Stimulated activated CD4-positive, alpha-beta T cell treated with anti-CD3 and anti-CD28 coated beads, Interleukin-15, amount 100 ng/mL, for 48 hours (primary cell): ENCODE results near the gene CDK5.
"Not testable (repeated sequence)": the region's sequence is repeated elsewhere in the genome, so short reads cannot be mapped to it uniquely, and the experiment has no call there.

Source experiments
- DNase-seq, 2 donors: peaks; one replicate each; pipeline ENCODE4 v3.0.0-alpha.2; 2020; ENCODE audit warnings: low read depth in 2 of 2

Gene CDK5

GRCh38 chr7:151035026-151035717 lies 22.5 kb downstream of the CDK5 start:
- no peak for DNase-seq

GRCh38 chr7:151034312-151035025 lies 23.2 kb downstream of the CDK5 start:
- DNase-seq: no peak

- DNase-seq: no peak
These were observed 23.8 kb downstream of the CDK5 start for GRCh38 chr7:151033864-151034249.

GRCh38 chr7:151032936-151033863 lies 24.5 kb downstream of the CDK5 start:
- no peak for DNase-seq

- DNase-seq: no peak
These were observed 26.7 kb downstream of the CDK5 start for GRCh38 chr7:151031011-151031410.

GRCh38 chr7:151028948-151029501 lies 28.7 kb downstream of the CDK5 start:
- no peak for DNase-seq

- peak; percentile 96 to 97 for DNase-seq
These were observed 29.4 kb downstream of the CDK5 start, which contains the start of gene ABCB8 for GRCh38 chr7:151028131-151028947. Gene ABCB8, plus strand, starts transcription at chr7:151028450. Its CDS starts 66 bp downstream, at chr7:151028516.

GRCh38 chr7:151027728-151028130 lies 30.0 kb downstream of the CDK5 start:
- not testable (repeated sequence) for DNase-seq

- DNase-seq: not testable (repeated sequence)
These were observed 30.6 kb downstream of the CDK5 start for GRCh38 chr7:151026771-151027727.

- no peak for DNase-seq
These were observed 31.6 kb downstream of the CDK5 start for GRCh38 chr7:151025924-151026671.

GRCh38 chr7:151024435-151025056 lies 33.2 kb downstream of the CDK5 start, which contains the start of gene ATG9B:
Gene ATG9B, minus strand, starts transcription at chr7:151024494. Its CDS starts 71 bp downstream, at chr7:151024423.
- no peak for DNase-seq

GRCh38 chr7:151023232-151023631 lies 34.5 kb downstream of the CDK5 start:
- no peak for DNase-seq

- no peak for DNase-seq
These were observed 37.5 kb downstream of the CDK5 start for GRCh38 chr7:151020231-151020630.

GRCh38 chr7:151019130-151019447 lies 38.6 kb downstream of the CDK5 start:
- DNase-seq: no peak

GRCh38 chr7:151018421-151019129 lies 39.1 kb downstream of the CDK5 start:
- no peak for DNase-seq

- DNase-seq: peak; percentile 71 to 78
These were observed 39.7 kb downstream of the CDK5 start for GRCh38 chr7:151017953-151018420.

GRCh38 chr7:151017370-151017952 lies 40.2 kb downstream of the CDK5 start:
- DNase-seq: no peak
